Measurements from ENCODE around the gene LMTK3. TPM values are rescaled to one million over a fixed set of nuclear protein-coding genes. Genes with fewer than 3 reads are reported as not detected.
A peak's percentile ranks its signal among the peaks of the same experiment; 100 is the strongest.

Gene LMTK3
- total and polyA plus RNA-seq, 9 of the 15 experiments (the other 6 are each of a cell fraction or from before 2014, with no cell fraction given): 0.35 to 12.3 (median 2.0) TPM; not detected in 2

GRCh38 chr19:48558018-48558684, 46.5 kb upstream of the LMTK3 start (continued):
- TF ChIP-seq CEBPG (CRISPR knock-in tag; IDR thresholded peaks at IDR 0.05): no peak
- TF ChIP-seq CEBPG (tag; conservative IDR thresholded peaks at IDR 0.05 in 1 of 2, IDR thresholded peaks at IDR 0.05 in 1 of 2): no peak
- TF ChIP-seq PURB (CRISPR knock-in tag; IDR thresholded peaks at IDR 0.05; ENCODE audit: low read depth): no peak
- TF ChIP-seq C11orf30 (IDR thresholded peaks at IDR 0.05; ENCODE audit: low read depth): no peak
- no peak for TF ChIP-seq ZNF41 (CRISPR knock-in tag; conservative IDR thresholded peaks at IDR 0.05)
- no peak for TF ChIP-seq ZNF518B (CRISPR knock-in tag; IDR thresholded peaks at IDR 0.05)
- no peak for TF ChIP-seq KDM5B (IDR thresholded peaks at IDR 0.05; ENCODE audit: insufficient replicate concordance, low read depth, low read length)
- no peak for TF ChIP-seq ZNF124 (CRISPR knock-in tag; IDR thresholded peaks at IDR 0.05)
- TF ChIP-seq ZNF639 (CRISPR knock-in tag; conservative IDR thresholded peaks at IDR 0.05 in 1 of 2, IDR thresholded peaks at IDR 0.05 in 1 of 2): no peak
- TF ChIP-seq ZNF12 (CRISPR knock-in tag; IDR thresholded peaks at IDR 0.05): no peak
- TF ChIP-seq SRSF3 (IDR thresholded peaks at IDR 0.05; ENCODE audit: insufficient read depth, low read length): no peak
- no peak for TF ChIP-seq NR4A1 (CRISPR knock-in tag; IDR thresholded peaks at IDR 0.05)
- no peak for TF ChIP-seq NR4A1 (tag; IDR thresholded peaks at IDR 0.05)
- no peak for TF ChIP-seq ZNF76 (CRISPR knock-in tag; IDR thresholded peaks at IDR 0.05; ENCODE audit: borderline replicate concordance)
- no peak for TF ChIP-seq ZNF780A (CRISPR knock-in tag; IDR thresholded peaks at IDR 0.05)
- no peak for TF ChIP-seq ZNF655 (CRISPR knock-in tag; IDR thresholded peaks at IDR 0.05)
- no peak for TF ChIP-seq DNMT1 (IDR thresholded peaks at IDR 0.05)
- TF ChIP-seq ZNF140 (CRISPR knock-in tag; IDR thresholded peaks at IDR 0.05): no peak
- no peak for TF ChIP-seq PHTF2 (CRISPR knock-in tag; IDR thresholded peaks at IDR 0.05)
- TF ChIP-seq VEZF1 (CRISPR knock-in tag; IDR thresholded peaks at IDR 0.05): 0 out of 2 replicates have a peak, but pooled peaks have one; percentile 24
- no peak for TF ChIP-seq TARDBP (IDR thresholded peaks at IDR 0.05)
- no peak for TF ChIP-seq NCOA4 (IDR thresholded peaks at IDR 0.05; ENCODE audit: partially characterized antibody)
